WI38 (cell line): ENCODE measurements around the gene CLDN9.

ENCODE experiments used
- H3K4me3 ChIP-seq: 2 replicates; pipeline ENCODE4 v1.5.1; 2011; ENCODE audit warnings: low read depth, mild to moderate bottlenecking, control low read depth, low read length
- CTCF ChIP-seq: IDR thresholded peaks from 2 replicates; pipeline ENCODE4 v1.5.1; 2012; ENCODE audit warnings: low read depth, mild to moderate bottlenecking, control low read depth, low read length

Gene CLDN9

GRCh38 chr16:3012828-3013420 is at the start of gene CLDN9:
TSS of gene CLDN9 (plus strand) at chr16:3012923. CDS start at chr16:3013363, 440 bp downstream.
- no peak for TF ChIP-seq CTCF
- no peak within 1 kb of the TSS for H3K4me3 ChIP-seq

GRCh38 chr16:2963074-2963722 is 49.5 kb upstream of the CLDN9 start:
- no peak for TF ChIP-seq CTCF
- H3K4me3 ChIP-seq, result no peak overlapping the region

- no peak within 1 kb of the TSS for H3K4me3 ChIP-seq
- TF ChIP-seq CTCF, result no peak
These were observed 48.8 kb upstream of the CLDN9 start, which contains the start of gene KREMEN2 for GRCh38 chr16:2963723-2964474. TSS of gene KREMEN2 (plus strand) at chr16:2964275. CDS start at chr16:2964521, 246 bp downstream.

GRCh38 chr16:2964475-2965336 is 48.0 kb upstream of the CLDN9 start:
- no peak for TF ChIP-seq CTCF
- H3K4me3 ChIP-seq, result no peak overlapping the region

- no peak for TF ChIP-seq CTCF
These were observed 46.5 kb upstream of the CLDN9 start for GRCh38 chr16:2966043-2966807.

GRCh38 chr16:2966808-2967191 is 45.9 kb upstream of the CLDN9 start:
- H3K4me3 ChIP-seq, result no peak overlapping the region
- TF ChIP-seq CTCF, result no peak

More at GRCh38 chr16:2966043-2966807, 46.5 kb upstream of the CLDN9 start:
- no peak overlapping the region for H3K4me3 ChIP-seq
